Right lobe of liver (tissue), 6 donors: Measurements from ENCODE around the gene HMOX2. TPM values are rescaled to one million over a fixed set of nuclear protein-coding genes. Genes with fewer than 3 reads are reported as not detected.

ENCODE experiments used
- ATAC-seq, 4 donors: fragments of 200-7000 bp; cut with Tn5 transposase; one replicate each; pipeline ENCODE4 v1.9.1; 2020; ENCODE audit warnings: mild to moderate bottlenecking in 4 of 4, moderate library complexity in 4 of 4
- DNase-seq, 3 donors: peaks; one replicate each; pipeline ENCODE4 v3.0.0-alpha.2; 2020
- H3K27ac ChIP-seq, 3 donors: fragments of 200-600 bp; one replicate each; pipeline ENCODE4 v1.8.0; 2022
- H3K27me3 ChIP-seq, 2 donors: fragments of 200-600 bp; one replicate each; pipeline ENCODE4 v1.8.0; 2022
- H3K36me3 ChIP-seq, 4 donors: fragments of 200-600 bp; sonication (generic) in 1 of 4; one replicate each; pipeline versions ENCODE4 v1.5.1 to v1.8.0; 2017 to 2022; ENCODE audit warnings: control low read depth in 1 of 4
- H3K4me1 ChIP-seq, 4 donors: fragments of 200-600 bp; sonication (generic) in 1 of 4; one replicate each; pipeline versions ENCODE4 v1.5.1 to v1.8.0; 2017 to 2022; ENCODE audit warnings: control low read depth in 1 of 4
- H3K4me3 ChIP-seq, 3 donors: fragments of 200-600 bp; one replicate each; pipeline ENCODE4 v1.8.0; 2022
- H3K9me3 ChIP-seq, 4 donors: fragments of 200-600 bp; sonication (generic) in 1 of 4; one replicate each; pipeline versions ENCODE4 v1.5.1 to v1.8.0; 2017 to 2022; ENCODE audit warnings: control low read depth in 1 of 4
- POLR2A ChIP-seq: fragments of 450-650 bp; IDR thresholded peaks from one replicate; pipeline ENCODE4 v1.6.1; 2017; ENCODE audit warnings: antibody characterized with exemption, mild to moderate bottlenecking
- WGBS: methylation state at CpG from one replicate; pipeline ENCODE4 v1.1.6; 2018; ENCODE audit warnings: low coverage, low lambda C conversion rate; ENCODE audit not compliant: insufficient coverage; ENCODE audit errors: missing lambda C conversion rate; 5-methylcytosine and 5-hydroxymethylcytosine counted together
- intact Hi-C, 2 donors: fragments of 100-400 bp; cut with DNase I; formaldehyde crosslinking; loops; one replicate each; pipeline versions ENCODE4 v1.11.2 to v1.14.1; 2022
- total RNA-seq, 6 experiments: library from RNA; depleted of rRNA in 2 of 6; stranded (reverse); fragments of >200 nt in 2 of 6; fragmentation: NEBNext Ultra II Directional in 3 of 6; extraction: Animal tissue kit (Norgen Biotek cat#: 25700) in 3 of 6; gene quantifications; one replicate each; pipeline versions ENCODE4 v1.1.0 to v1.2.4, GENCODE V29; 2016 to 2023
- TF ChIP-seq, protein P1 (sequence below), 4 donors: fragments of 200-600 bp in 3 of 4; fragments of 450-650 bp in 1 of 4; IDR thresholded peaks; one replicate each; pipeline versions ENCODE4 v1.5.1 to v1.8.0; 2016 to 2022; ENCODE audit warnings: antibody characterized with exemption in 4 of 4, mild to moderate bottlenecking in 2 of 4
- donor health status: DM: no; HTN: yes; CAD: no.
- donor health status: DM: no; HTN: no; CAD: no.
- donor health status: DM: no; HTN: no; CAD: no.
- donor health status: DM: no; HTN: yes; CAD: no.
- donor health status: DM: no; HTN: yes; CAD: no.

HMOX2 gene
- total RNA-seq, 6 experiments from 2014 or later: 39.7 to 74.7 (median 55.4) TPM

DNA sequence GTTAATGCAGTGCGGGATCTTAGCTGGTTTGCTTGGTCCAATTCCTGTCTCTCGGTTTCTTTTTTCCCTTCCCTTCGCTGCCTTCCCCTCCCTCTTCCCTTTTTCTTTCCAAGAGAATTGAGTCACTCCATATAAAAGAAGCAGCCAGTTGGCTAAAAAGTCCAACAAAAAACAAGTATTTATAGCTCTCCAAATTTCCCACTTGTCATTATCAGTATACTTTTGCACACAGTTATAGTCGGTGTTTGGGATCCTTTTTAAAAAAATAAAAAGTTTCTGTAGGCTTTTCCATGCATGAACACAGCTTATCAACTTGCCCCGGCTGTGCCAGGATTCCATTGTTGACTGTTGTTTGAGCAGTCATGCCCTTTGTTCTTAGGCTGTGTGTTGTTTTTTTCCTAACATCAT lies 24.9 kb downstream of the HMOX2 start:
- intact Hi-C loops: loop anchor here in 1 of 2 donors (10.0 kb wide), 1 partner anchor 54 kb away; the partner anchor contains the start of gene C16orf96
- WGBS: 29% methylated on average over 5 of the region's 5 CpGs
- Histone ChIP-seq H3K27ac (peak overlapping the region; percentile 58 to 82 (median 66)), H3K4me3 (no peak overlapping the region), H3K4me1 (peaks cover 0 to 20% (median 8%) of the 10 kb centered on the region in 4 donors), H3K27me3 (no peaks in the 10 kb centered on the region), H3K9me3 (no peaks in the 10 kb centered on the region), H3K36me3 (peaks cover 0 to 10% (median 3%) of the 10 kb centered on the region in 4 donors)
- ATAC-seq (peak; percentile 64 to 81 (median 77)), DNase-seq (peak in 1 of 3 donors; percentile 30)
- TF ChIP-seq, protein P1, sequence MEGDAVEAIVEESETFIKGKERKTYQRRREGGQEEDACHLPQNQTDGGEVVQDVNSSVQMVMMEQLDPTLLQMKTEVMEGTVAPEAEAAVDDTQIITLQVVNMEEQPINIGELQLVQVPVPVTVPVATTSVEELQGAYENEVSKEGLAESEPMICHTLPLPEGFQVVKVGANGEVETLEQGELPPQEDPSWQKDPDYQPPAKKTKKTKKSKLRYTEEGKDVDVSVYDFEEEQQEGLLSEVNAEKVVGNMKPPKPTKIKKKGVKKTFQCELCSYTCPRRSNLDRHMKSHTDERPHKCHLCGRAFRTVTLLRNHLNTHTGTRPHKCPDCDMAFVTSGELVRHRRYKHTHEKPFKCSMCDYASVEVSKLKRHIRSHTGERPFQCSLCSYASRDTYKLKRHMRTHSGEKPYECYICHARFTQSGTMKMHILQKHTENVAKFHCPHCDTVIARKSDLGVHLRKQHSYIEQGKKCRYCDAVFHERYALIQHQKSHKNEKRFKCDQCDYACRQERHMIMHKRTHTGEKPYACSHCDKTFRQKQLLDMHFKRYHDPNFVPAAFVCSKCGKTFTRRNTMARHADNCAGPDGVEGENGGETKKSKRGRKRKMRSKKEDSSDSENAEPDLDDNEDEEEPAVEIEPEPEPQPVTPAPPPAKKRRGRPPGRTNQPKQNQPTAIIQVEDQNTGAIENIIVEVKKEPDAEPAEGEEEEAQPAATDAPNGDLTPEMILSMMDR (IDR thresholded peaks at IDR 0.05): no peak
- TF ChIP-seq POLR2A: no peak

DNA sequence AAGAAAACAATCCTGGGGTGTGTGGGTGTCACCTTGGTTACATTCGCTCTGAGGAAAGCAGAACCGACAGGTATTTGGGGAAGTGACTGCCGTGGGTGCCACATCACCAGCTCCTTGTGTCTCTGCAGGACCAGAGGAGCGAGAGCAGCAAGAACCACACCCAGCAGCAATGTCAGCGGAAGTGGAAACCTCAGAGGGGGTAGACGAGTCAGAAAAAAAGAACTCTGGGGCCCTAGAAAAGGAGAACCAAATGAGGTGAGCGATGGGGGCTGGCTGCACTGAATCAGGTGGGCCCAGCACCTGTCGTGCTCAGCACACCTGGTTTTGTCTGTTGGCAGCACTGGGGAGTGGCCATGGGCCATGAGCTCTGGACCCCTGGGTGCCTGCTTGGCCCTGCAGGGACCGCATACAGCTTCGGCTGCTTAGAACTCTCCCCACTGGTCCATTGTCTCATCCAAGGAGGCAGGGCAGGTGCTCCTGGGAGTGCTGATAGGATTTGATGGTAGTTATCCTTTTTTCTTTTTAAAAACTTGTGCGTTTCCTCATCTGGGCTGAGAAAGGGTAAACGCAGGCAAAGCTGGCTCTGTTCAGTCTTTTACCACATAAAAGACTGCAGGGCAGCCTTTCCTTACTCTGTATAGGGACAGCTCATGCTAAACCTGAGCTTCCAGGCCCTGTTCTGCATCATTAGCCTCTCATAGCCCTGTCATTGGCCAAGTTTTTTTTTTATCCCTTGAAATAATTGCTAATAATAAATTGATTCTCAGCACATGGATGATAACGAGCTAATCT lies 29.4 kb downstream of the HMOX2 start:
- Histone ChIP-seq H3K4me1 (peaks cover 0 to 19% (median 5%) of the 10 kb centered on the region in 4 donors), H3K27ac (peak overlapping the region in 2 of 3 donors; percentile 1 to 39), H3K4me3 (no peak overlapping the region), H3K9me3 (no peaks in the 10 kb centered on the region), H3K36me3 (peaks cover 0 to 43% (median 23%) of the 10 kb centered on the region in 4 donors), H3K27me3 (no peaks in the 10 kb centered on the region)
- DNase-seq (peak in 2 of 3 donors; percentile 41 to 70), ATAC-seq (peak in 3 of 4 donors; percentile 5 to 37 (median 29))
- intact Hi-C loops: loop anchor here in 1 of 2 donors (10.0 kb wide), 1 partner anchor 49 kb away; the partner anchor contains the start of gene C16orf96
- WGBS: 67% methylated on average over 13 of the region's 13 CpGs
- TF ChIP-seq, protein P1 (IDR thresholded peaks at IDR 0.05): no peak

- 33% methylated on average over 1 of the region's 3 CpGs for WGBS
- ATAC-seq: peak; percentile 78 to 87 (median 78)
- Histone ChIP-seq H3K4me1 (peaks cover 0 to 10% (median 0%) of the 10 kb centered on the region in 4 donors), H3K4me3 (no peak overlapping the region), H3K27me3 (no peaks in the 10 kb centered on the region), H3K27ac (no peak overlapping the region), H3K36me3 (peaks cover 0 to 52% (median 26%) of the 10 kb centered on the region in 4 donors), H3K9me3 (no peaks in the 10 kb centered on the region)
- peak in 1 of 3 donors; percentile 63 for DNase-seq
- TF ChIP-seq POLR2A: no peak
- TF ChIP-seq, protein P1 (IDR thresholded peaks at IDR 0.05): peak; percentile 73 to 83 (median 79)
- intact Hi-C loops: loop anchor here in 1 of 2 donors (10.0 kb wide), 1 partner anchor 48 kb away; the partner anchor contains the start of gene C16orf96
These were observed 30.3 kb downstream of the HMOX2 start for GRCh38 chr16:4506450-4506849.

DNA sequence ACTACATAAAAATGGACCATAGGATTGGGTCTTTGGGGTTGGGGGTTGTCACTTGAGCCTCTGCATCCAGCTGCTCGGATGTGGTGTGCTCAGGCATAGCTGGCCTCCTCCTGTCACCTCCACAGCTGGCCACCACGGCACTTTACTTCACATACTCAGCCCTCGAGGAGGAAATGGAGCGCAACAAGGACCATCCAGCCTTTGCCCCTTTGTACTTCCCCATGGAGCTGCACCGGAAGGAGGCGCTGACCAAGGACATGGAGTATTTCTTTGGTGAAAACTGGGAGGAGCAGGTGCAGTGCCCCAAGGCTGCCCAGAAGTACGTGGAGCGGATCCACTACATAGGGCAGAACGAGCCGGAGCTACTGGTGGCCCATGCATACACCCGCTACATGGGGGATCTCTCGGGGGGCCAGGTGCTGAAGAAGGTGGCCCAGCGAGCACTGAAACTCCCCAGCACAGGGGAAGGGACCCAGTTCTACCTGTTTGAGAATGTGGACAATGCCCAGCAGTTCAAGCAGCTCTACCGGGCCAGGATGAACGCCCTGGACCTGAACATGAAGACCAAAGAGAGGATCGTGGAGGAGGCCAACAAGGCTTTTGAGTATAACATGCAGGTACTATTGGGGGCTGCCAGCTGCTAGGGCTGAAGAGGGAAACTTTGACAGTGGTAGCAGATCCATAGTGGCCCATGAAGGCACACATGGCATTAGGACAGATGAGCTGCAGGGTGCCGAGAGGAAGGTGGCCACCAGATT lies 31.6 kb downstream of the HMOX2 start:
- H3K9me3 ChIP-seq: no peaks in the 10 kb centered on the region
- no peak overlapping the region for H3K27ac ChIP-seq
- TF ChIP-seq, protein P1 (IDR thresholded peaks at IDR 0.05): no peak
- no peak for TF ChIP-seq POLR2A
- no peak for DNase-seq
- intact Hi-C loops: loop anchor here in 1 of 2 donors (10.0 kb wide), 1 partner anchor 47 kb away; the partner anchor contains the start of gene C16orf96
- no peaks in the 10 kb centered on the region for H3K27me3 ChIP-seq
- H3K4me3 ChIP-seq: no peak overlapping the region
- WGBS: 89% methylated on average over 5 of the region's 17 CpGs
- peaks cover 0 to 4% (median 0%) of the 10 kb centered on the region in 4 donors for H3K4me1 ChIP-seq
- H3K36me3 ChIP-seq: peaks cover 0 to 58% (median 26%) of the 10 kb centered on the region in 4 donors
- ATAC-seq: no peak
